Tibial nerve (tissue), 4 donors: Measurements from ENCODE around the gene UPK3A.

Experiments
- CTCF ChIP-seq, 5 experiments: fragments of 200-600 bp in 3 of 5; fragments of 450-650 bp in 2 of 5; sonication (generic) in 3 of 5; IDR thresholded peaks; one replicate each; pipeline ENCODE4 v1.5.1; 2016 to 2019; ENCODE audit warnings: antibody characterized with exemption in 5 of 5, mild to moderate bottlenecking in 3 of 5, moderate library complexity in 2 of 5
- EP300 ChIP-seq, 2 donors: sonication (generic); formaldehyde crosslinking; IDR thresholded peaks; one replicate each; pipeline ENCODE4 v1.6.1; 2017; ENCODE audit warnings: antibody characterized with exemption in 2 of 2, mild to moderate bottlenecking in 1 of 2
- POLR2A ChIP-seq, 2 donors: fragments of 450-650 bp; IDR thresholded peaks; one replicate each; pipeline ENCODE4 v1.6.1; 2017; ENCODE audit warnings: antibody characterized with exemption in 2 of 2, mild to moderate bottlenecking in 2 of 2, moderate library complexity in 2 of 2

DNA sequence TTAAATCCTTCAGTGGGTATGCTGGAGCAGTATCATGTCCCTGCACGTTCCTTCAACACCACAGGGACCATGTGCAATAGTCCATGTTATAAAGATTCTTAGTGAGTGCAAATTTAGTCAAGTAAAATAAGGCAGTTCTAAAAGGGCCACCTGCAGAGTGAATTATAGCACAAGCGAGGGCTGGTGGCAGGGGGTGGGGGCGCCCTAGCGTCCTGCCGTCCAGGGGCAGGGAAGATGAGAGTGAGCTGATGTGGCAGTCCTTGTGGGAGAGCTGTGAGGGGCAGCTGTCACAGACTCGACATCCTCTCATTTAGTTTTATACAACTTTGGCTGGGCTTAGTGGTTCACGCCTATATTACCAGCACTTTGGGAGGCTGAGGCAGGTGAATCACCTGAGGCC is 54.0 kb downstream of the UPK3A start:
- no peak for TF ChIP-seq POLR2A (IDR thresholded peaks at IDR 0.05)
- TF ChIP-seq CTCF (IDR thresholded peaks at IDR 0.05) = no peak
- TF ChIP-seq EP300 (IDR thresholded peaks at IDR 0.05) = no peak
